ENCODE measurements around the gene STARD4.
A peak's percentile ranks its signal among the peaks of the same experiment; 100 is the strongest.

DNA sequence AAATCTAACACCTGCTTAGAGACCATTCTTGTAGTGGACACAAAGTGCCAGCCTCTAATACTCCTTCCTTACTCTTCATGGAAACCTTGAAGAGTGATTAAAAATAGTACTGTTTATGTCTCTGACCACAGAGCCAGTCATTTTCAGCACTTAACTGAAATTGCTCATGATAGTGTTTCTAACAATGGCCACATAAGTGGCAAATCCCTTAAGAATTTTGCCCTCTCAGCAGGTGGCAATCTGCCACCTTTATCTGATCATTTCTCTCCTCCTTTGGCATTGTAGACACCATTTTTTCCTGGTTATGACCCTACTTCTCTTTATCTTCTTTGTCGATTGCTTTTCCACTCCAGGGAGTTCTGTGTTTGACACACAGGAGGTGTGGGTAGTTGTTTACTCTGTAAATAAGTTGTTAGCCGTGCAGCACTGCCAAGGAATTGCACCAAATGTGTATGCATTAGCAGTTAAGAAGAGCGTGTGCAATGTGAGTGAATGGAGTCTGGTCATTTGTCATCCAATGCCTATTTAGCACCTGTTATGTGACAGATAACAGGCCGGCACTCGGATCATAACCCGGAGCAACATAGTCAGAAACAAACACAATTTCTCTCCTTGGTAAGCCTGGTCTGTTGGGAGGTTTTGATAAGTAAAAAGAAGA is 36.8 kb upstream of the STARD4 start:
- TF ChIP-seq NR2F2 (IDR thresholded peaks at IDR 0.05) (no peak), JUND (IDR thresholded peaks at IDR 0.05) (no peak), TAF1 (conservative IDR thresholded peaks at IDR 0.05) (no peak), RXRA (IDR thresholded peaks at IDR 0.05) (peak; percentile 9 to 33), SP1 (IDR thresholded peaks at IDR 0.05) (no peak), GABPA (IDR thresholded peaks at IDR 0.05 in 1 of 2, conservative IDR thresholded peaks at IDR 0.05 in 1 of 2) (no peak), HNF4A (conservative IDR thresholded peaks at IDR 0.05) (peak in 1 of 2 donors; percentile 8), YY1 (IDR thresholded peaks at IDR 0.05) (no peak), EGR1 (IDR thresholded peaks at IDR 0.05; ENCODE audit: low read depth in 2 of 2) (no peak)
- TF ChIP-seq, protein P1, sequence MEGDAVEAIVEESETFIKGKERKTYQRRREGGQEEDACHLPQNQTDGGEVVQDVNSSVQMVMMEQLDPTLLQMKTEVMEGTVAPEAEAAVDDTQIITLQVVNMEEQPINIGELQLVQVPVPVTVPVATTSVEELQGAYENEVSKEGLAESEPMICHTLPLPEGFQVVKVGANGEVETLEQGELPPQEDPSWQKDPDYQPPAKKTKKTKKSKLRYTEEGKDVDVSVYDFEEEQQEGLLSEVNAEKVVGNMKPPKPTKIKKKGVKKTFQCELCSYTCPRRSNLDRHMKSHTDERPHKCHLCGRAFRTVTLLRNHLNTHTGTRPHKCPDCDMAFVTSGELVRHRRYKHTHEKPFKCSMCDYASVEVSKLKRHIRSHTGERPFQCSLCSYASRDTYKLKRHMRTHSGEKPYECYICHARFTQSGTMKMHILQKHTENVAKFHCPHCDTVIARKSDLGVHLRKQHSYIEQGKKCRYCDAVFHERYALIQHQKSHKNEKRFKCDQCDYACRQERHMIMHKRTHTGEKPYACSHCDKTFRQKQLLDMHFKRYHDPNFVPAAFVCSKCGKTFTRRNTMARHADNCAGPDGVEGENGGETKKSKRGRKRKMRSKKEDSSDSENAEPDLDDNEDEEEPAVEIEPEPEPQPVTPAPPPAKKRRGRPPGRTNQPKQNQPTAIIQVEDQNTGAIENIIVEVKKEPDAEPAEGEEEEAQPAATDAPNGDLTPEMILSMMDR (IDR thresholded peaks at IDR 0.05; ENCODE audit: low read depth, low read length, missing input control), result no peak
- TF ChIP-seq, protein P2, sequence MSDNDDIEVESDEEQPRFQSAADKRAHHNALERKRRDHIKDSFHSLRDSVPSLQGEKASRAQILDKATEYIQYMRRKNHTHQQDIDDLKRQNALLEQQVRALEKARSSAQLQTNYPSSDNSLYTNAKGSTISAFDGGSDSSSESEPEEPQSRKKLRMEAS (IDR thresholded peaks at IDR 0.05), result no peak
- TF ChIP-seq, protein P3, sequence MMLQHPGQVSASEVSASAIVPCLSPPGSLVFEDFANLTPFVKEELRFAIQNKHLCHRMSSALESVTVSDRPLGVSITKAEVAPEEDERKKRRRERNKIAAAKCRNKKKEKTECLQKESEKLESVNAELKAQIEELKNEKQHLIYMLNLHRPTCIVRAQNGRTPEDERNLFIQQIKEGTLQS (IDR thresholded peaks at IDR 0.05), result no peak
- TF ChIP-seq, protein P4, sequence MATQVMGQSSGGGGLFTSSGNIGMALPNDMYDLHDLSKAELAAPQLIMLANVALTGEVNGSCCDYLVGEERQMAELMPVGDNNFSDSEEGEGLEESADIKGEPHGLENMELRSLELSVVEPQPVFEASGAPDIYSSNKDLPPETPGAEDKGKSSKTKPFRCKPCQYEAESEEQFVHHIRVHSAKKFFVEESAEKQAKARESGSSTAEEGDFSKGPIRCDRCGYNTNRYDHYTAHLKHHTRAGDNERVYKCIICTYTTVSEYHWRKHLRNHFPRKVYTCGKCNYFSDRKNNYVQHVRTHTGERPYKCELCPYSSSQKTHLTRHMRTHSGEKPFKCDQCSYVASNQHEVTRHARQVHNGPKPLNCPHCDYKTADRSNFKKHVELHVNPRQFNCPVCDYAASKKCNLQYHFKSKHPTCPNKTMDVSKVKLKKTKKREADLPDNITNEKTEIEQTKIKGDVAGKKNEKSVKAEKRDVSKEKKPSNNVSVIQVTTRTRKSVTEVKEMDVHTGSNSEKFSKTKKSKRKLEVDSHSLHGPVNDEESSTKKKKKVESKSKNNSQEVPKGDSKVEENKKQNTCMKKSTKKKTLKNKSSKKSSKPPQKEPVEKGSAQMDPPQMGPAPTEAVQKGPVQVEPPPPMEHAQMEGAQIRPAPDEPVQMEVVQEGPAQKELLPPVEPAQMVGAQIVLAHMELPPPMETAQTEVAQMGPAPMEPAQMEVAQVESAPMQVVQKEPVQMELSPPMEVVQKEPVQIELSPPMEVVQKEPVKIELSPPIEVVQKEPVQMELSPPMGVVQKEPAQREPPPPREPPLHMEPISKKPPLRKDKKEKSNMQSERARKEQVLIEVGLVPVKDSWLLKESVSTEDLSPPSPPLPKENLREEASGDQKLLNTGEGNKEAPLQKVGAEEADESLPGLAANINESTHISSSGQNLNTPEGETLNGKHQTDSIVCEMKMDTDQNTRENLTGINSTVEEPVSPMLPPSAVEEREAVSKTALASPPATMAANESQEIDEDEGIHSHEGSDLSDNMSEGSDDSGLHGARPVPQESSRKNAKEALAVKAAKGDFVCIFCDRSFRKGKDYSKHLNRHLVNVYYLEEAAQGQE (IDR thresholded peaks at IDR 0.05), result no peak
- TF ChIP-seq, protein P5, sequence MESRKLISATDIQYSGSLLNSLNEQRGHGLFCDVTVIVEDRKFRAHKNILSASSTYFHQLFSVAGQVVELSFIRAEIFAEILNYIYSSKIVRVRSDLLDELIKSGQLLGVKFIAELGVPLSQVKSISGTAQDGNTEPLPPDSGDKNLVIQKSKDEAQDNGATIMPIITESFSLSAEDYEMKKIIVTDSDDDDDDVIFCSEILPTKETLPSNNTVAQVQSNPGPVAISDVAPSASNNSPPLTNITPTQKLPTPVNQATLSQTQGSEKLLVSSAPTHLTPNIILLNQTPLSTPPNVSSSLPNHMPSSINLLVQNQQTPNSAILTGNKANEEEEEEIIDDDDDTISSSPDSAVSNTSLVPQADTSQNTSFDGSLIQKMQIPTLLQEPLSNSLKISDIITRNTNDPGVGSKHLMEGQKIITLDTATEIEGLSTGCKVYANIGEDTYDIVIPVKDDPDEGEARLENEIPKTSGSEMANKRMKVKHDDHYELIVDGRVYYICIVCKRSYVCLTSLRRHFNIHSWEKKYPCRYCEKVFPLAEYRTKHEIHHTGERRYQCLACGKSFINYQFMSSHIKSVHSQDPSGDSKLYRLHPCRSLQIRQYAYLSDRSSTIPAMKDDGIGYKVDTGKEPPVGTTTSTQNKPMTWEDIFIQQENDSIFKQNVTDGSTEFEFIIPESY (IDR thresholded peaks at IDR 0.05), result no peak

Data from liver (tissue), 3 donors.